Left hindlimb (tissue), 1 donor: ENCODE measurements around the gene PHC3.

Source experiments
- DNase-seq: peaks from one replicate; pipeline ENCODE4 v3.0.0-alpha.2; 2018

Gene PHC3

DNA sequence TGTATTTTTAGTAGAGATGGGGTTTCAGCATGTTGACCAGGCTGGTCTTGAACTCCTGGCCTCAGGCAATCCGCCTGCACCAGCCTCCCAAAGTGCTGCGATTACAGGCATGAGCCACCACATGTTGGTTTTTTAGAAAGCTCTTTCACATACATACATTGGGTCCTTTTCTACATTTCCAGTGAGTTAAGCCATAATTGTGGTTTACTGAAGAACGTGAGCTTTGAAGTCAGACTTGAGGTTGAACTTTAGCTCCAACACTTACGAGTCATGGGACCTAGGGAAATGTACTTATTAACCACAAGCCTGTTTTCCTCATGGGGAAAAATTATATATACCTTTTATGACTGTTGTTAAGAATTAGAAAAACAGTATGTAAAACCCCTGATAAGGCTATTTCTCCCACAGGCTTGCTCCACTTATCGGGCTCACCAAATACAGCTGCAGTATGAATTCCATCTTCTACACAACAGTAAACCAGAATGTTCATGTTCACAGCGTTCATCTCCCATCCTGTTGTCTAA lies 104.8 kb downstream of the PHC3 start:
- DNase-seq = no peak

DNA sequence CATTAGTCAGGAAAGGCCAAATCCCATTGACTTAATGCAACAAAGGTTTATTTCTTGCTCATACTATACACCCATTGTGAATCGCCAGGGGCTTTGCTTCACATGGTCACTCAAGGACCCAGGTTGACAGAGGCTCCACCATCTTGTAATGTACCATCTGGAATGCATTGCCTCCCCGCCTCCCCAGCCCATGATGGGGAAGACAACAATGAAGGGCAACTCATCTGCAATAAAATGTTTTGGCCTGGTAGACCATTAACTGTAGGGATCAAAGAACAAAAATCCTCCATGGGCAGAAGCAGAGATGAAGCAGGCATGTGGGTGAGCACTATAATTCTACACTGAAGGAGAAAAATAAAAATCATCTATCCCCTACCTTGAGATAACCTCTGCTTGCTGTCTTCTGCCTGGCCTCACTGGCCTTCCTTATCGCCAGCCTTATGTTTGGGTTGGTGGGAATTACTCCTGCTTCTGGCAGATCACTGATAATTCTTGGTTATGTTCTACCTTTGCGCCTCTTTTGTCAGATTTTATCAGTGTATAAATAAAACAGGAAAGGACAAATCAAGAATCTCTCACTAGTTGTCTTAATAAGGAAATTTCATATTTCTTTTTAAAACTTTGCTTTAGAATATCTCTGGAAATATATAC lies 106.0 kb downstream of the PHC3 start:
- DNase-seq = no peak

DNA sequence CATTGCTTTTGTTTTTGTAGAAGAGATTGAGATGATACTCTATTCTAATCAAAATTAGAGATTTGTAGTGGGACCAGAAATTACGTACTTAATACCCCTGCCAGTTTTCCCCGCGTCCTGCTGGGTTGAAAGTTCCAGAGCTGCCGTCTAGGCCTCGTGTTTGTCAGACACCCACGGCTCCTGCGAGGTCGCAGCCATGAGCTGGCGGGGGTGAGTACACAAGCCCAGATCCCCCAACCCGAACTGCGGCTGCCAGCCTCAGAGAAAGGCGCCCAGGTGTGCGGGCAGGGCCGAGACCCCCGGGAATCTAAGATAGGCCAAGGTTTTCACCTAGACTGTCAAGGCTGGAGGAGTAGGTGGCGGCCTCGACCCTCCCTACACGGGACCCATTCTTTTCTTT lies 117.4 kb downstream of the PHC3 start:
- no peak for DNase-seq

DNA sequence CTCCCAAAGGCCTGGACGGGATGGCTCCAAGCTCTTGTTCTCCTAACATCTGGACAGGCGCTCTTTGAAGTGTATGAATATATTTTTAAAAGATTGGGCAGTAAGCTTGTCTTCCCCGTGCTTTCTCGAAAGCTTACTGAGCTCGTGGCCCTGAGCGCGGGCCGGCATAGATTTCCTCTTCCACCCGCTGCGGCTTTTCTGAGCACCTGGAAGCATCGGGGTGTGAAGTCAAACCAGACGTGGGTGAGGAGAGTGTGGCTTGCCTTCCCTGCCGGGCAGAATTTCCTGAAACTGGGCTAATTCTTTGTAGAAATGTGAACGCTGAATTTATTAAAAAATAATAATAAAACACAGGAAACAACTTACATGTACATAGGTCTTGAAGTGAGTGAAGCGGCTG lies 117.8 kb downstream of the PHC3 start:
- no peak for DNase-seq

DNA sequence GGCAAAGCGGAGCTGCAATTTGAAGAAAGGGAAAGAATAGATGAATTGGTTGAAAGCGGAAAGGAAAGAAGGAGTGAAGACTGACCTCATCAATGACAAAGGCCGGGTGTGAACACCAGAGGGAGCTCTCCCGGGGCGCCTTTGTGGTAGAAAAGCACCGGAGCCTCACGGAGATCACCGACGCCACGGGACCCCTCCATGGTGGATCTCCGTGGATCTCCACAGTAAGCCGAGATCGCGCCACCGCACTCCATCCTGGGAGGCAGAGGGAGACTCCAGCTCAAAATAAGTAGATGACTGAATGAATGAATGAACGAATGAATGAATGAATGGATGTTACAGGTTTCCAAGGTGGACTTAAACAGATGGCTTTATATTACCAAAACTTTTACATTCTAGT lies 118.8 kb downstream of the PHC3 start:
- DNase-seq = no peak

DNA sequence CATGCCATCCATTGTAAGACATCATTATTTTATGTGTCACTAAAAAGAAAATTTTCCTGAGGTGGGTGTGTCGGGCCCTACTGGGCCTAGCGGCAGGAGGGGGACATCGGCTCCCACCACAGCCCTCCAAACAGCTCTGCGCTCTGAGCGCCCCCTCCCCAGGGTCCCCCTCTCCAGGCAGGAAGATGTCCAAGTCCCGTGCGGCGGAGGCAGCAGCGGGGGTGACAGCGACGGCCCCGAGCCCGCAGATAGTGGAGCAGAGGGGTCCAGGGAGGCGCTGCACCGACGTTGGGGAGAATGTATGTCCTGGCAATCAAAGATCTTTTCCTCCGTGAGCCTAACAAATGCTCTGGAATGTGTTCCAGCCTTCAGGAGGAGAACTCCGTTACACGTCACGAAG lies 119.5 kb downstream of the PHC3 start:
- no peak for DNase-seq

DNA sequence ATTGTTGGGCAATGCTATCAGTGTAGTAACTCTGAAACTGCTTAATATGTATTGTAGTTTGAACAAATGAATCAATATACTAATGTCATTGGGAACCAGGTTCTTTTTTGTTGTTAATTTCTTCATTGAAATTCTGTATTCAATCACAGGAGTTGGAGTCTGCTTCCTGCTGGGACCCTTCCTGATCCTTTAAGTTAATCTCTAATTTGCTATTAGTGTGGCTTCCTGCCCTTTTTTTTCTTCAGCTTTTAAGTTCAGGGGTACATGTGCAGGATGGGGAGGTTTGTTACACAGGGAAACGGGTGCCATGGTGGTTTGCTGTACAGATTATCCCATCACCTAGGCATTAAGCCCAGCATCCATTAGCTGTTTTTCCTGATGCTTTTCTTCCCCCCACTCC lies 122.1 kb downstream of the PHC3 start:
- DNase-seq = no peak

DNA sequence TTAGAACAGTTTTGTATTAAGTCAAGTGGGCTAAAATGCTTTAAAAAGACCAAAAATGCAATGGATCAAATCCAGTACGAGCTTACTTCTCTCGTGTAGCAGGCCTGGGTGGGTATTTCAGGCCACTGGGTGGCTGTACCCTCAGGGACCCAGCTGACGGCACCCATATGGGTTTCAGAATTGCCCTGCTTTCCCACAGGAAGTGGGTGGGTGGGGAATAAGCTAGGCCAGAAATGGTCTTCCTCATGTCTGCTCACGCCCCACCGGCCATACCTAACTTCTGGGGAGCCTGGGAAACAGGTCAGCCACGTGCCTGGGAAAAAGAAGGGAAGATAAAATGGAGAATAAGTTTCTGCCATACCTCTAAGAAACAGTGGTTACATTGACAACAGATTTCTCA lies 123.4 kb downstream of the PHC3 start:
- DNase-seq = no peak

DNA sequence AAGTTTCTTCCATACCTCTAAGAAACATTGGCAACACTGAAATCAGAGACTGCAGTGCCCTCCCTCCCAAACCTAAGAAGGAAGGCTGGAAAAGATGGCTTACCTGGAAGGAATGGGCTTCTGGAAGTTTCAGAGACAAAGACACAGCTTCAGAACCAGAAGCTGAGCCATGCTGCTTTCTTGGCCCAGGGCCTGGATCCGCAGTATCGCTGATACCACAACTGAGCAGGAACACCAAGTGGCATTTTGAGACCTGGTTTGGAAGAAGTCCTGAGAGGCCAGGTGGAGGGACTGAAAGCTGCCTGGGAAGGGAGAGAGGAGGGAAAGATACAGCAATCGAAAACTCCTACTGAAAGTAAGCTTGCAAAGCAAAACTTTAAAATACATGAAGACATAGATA lies 124.0 kb downstream of the PHC3 start:
- DNase-seq = no peak

DNA sequence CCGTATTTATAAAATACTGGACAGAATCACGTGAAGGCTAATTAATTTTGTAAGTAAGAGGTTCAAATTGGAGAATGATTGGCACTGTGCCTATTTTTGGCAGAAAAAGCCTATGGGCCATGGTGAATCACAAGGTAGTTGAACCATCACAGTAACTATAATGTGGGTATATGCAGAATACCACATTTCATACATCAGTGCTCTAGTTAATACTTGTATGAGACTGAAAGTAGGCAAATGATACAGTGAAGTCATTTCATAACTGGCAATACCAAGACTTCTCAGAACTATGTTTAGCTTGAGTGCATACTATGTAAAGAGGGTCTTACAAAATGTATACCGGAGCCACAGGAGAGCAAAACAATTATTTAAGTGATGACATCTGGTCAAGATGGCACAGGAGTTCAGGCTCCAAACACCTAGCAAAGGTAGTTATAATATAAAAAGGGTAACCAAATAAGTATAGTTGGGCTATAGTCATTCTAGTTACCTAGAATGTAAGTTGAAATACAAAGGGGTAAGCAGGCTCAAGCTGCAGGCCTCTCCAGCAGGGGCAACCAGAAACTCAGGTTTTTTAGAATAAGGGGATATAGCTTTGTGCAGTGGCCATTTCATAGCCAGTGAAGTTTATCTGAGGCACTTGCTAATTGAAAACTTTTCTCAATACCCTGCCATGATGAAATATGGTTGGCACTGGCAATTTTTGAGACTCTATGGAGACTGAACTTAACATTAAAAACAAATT lies 124.7 kb downstream of the PHC3 start:
- DNase-seq = no peak

DNA sequence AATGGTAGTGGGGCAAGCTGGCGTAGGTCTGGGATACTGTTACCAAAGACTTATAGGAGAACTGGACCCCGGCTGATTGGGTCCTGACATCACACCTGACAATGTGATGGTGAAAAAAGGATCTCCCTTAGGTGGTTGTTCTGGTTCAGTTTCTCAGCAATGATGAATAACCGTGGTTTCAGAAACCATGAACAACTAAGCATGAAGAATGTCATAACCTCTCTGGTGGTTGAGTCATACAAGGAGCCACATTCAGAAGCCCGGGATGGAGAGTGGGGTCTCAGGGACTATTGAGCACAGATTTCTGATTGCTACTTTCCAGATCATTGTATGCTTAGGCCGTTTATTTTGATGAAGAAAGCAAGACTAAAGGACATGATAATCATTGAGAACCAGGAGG lies 126.3 kb downstream of the PHC3 start:
- DNase-seq = no peak

DNA sequence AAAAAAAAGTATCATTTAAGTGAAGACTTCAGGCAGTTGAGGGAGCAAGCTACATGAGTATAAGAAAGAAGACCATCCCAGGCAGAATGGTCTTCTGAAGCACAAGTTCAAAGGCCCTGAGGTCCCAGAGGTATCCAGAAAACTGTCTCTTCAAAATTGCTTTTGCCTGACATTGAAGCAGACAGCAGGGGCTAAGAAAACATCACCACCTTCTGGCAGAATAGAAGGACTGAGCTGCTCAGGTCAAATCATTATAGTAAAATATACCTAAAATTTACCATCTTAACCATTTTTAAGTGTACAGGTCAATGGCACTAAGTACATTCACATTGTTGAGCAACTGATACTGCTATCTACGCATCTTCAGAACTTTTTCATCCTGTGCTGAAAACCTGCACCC lies 127.3 kb downstream of the PHC3 start:
- DNase-seq = no peak

DNA sequence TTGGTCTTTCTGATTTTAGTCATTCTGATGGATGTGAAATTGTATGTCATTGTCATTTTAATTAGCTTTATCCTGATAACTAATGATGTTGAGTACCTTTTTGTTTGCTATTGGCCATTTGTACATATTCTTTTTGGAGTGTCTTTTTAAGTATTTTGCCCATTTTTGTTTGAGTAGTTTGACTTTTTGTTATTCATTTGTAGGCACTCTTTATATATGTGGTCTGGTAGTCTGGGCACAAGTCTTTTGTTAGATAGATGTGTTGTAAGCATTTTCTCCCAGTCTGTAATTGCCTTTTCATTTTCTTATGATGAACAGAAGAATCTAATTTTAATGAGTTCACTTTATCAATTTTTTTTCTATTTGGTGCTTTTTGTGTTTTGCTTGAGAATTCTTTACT lies 129.1 kb downstream of the PHC3 start:
- DNase-seq = no peak

DNA sequence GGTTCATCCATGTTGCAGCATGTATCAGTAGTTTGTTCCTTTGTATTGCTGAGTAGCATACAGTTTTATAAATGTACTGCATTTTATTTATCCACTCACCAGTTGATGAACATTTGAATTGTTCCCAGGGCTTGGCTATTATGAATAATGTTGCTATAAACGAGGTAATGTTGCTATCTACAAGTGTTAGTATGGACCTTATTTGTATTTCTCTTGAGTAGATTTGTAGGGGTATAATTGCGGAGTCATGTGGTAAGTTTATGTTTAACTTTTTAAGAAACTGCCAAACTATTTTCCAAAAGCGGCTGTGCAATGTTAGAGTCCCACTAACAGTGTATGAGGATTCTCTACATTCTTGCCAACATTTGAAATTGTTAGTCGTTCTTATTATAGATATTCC lies 130.8 kb downstream of the PHC3 start:
- DNase-seq = no peak

DNA sequence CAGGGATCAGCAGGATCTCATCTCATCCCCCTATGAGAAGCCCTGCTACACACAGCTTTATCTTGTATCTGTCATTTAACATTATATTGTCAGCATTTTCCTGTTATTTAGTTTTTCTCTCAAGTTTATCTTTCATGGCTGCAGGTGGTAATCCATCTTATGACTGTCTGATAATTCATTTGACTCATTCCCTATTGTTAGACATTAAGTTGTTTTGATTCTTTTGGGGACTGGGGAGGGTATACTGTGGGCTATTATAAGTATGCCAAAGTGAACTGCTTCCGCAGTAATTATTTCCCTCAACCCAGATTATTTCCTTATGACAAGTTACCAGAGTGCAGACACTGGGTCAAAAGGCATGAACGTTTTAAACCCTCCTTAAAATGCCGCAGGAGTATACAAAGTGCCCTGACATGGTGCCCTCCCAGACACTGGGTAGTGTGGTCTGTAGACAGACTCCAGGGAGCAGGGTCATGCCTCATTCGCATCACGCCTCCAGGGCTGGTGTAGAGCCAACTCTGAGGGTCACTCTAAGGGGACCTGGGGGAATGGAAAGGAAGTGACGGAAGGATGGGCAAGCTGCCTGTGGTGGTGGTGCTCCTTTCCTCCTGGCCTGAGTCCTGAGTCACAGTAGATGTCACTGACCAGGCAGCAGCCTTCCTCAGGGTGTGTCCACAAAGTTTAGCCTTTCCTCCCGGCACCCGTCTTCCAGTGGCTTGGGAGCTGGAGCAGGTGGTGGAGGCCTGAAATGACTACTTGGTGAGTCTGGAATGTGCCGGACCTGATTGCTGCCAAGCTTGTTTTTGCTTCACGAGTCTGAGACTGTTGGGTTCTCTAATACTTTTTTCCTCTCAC lies 132.2 kb downstream of the PHC3 start:
- no peak for DNase-seq

DNA sequence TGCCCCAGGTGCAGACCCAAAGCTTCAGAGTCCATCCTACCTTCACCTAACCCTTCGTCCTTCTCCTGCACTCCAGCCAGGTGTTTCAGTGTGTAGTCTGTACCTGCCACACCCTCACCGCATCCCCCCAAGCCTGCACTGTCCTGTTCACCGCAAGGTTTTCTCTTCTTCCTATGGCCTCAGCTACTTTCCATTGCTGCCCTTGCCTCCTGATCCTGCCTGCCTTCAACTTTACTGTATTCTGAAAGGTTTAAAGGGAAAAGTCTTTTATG lies 134.5 kb downstream of the PHC3 start:
- DNase-seq = no peak

DNA sequence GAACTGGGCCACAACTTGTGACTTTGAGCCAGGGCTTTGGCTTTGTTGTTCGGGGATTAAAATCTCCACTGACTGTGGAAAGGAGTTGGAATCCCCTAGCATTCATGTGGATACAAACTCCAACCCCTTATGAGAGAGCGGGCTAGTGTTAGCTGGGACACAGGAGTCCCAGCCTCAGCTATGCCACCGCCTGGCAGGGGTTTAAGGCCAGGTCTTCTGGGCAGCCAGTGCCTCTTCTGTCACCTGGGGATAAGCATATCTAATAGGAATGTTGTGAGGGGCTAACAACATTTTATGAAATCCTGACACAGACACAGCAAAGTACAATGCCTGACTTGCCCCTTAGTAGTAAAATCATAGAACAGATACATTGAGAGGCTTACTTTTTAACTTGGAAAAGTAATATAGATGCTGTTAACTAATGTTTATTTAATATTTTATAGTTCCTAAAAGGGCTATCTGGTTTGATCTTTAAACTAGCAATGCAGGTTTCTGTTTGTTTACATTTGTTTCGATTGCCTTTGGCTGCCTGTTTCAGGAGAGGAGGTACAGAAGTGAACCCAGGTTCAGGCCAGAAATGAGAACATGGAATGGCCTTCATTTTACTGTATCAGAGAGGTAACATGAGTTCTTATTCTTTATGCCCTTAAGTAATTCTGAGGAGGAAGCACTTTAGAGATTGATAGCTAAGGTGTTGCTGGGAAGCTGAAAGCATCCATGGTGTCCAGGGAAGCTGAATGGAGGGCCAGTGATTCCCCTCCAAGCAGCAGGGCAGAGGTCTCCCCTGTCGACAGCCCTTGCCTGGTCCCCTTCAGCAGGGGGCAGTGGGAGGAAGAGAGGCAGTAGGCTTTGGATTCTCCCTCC lies 135.0 kb downstream of the PHC3 start:
- DNase-seq = no peak

DNA sequence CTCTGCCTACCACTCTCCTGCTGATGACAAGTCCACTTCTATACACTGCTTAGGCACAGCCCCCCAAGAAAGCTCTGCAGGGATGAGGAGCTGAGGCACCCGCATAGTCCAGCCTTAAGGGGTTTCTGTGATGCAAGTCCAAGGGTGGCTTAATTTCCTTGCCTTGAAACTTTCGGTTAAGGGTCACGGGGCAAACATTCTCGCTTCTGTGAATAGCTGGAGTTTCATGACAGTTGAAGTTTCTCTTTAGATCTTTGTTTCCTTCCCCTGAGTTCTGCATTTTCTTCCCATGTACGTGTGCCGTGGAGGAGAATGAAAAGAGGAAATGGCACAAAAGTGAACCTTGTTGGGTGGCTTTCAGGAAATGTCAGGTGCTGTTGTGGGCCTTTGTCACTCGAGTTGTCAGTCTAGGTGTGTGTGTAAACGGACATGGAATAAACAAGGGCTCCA lies 136.7 kb downstream of the PHC3 start:
- no peak for DNase-seq

DNA sequence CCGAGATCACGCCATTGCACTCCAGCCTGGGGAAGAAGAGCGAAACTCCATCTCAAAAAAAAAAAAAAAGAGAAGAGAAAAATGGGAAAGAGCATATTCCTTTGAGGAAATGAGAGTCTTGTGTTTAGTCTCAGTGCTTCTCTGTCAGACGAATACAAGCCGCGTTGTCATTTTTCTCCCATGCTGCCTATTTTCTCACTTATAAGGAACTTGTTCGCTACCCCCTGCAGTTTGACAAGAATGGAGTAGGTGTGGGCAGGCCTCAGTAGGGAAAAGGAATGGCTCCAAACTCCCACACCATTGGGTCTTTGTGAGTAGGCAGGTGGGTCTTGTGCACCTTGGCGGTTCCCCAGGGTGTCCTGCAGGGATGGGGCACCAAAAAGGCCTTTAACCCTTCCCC lies 137.3 kb downstream of the PHC3 start:
- no peak for DNase-seq

DNA sequence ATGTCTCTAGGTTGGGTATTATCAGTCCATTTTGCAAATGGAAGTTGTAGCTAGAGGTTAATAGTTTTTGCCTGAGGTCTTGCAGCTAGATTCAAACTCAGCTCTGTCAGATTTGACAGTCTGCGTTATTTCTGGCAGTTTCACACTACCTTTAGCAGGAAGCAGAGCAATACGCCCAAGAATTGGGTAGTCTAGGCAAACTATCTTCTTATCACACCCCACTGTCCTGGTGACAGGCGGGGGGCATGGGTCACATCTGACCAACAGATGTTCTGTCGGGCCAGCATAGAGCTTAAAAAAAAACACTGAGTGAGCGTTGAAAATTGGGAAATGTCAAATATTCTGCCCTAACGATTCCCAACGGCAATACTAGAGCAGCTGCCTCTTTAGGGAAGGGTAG lies 138.0 kb downstream of the PHC3 start:
- no peak for DNase-seq

DNA sequence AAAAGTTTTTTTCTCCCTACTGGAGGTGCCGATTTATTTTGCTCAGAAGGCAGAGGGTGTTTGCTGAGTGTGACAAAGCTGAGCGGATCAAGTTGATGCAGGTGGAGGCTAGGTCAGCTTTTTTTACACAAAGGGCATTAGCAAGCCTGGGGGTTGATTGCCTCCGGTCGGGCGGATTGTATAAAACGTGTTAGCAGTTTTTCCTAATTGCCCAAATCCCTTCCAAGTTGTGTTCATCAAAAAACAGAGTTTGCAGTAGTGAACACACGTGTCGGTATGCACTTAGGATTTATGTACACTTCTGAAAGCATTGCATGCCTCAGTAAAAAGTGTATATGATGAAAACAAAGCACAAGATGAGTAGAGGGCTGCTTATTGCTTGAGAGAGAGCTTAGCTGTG lies 141.1 kb downstream of the PHC3 start:
- no peak for DNase-seq

DNA sequence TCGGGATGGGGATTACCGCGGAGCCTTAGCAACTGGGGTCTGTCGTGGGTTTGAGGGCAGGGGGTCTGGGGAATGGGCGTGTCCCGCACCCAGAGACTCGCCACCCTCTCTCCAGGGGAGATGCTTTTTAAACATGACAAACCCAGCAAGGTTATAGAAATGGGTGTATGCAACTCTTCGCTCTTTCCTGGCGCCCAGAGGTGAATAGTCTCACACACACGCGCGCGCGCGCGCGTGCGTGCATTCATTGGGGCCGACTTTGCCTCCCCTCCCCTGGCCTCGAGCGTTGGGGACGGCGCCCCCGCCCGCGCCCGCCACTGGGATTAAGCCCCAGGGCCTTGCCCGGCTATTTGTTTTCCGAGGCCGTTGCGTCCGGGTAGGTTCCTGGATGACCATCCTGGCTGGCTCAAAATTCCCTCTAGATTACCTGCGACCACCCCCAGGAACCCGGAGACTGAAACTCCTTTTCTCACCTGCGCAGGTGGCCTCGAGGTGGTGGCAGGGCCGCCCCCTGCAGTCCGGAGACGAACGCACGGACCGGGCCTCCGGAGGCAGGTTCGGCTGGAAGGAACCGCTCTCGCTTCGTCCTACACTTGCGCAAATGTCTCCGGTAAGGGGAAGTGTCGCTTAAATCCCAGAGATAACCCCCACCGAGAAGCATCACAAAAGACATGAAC lies 143.0 kb downstream of the PHC3 start:
- no peak for DNase-seq
